VCaP (cell line): Measurements from ENCODE around the gene CIZ1.

Experiments used
- H3K27ac ChIP-seq: fragments of 450-650 bp; 2 replicates; pipeline ENCODE4 v1.5.1; 2017
- TF ChIP-seq, protein P1 (sequence below): fragments of 450-650 bp; conservative IDR thresholded peaks from 2 replicates; pipeline ENCODE4 v1.5.1; 2017; ENCODE audit warnings: mild to moderate bottlenecking, moderate library complexity

CIZ1 gene

GRCh38 chr9:128149951-128150593 lies 41.3 kb downstream of the CIZ1 start:
- no peak overlapping the region for H3K27ac ChIP-seq
- TF ChIP-seq, protein P1, sequence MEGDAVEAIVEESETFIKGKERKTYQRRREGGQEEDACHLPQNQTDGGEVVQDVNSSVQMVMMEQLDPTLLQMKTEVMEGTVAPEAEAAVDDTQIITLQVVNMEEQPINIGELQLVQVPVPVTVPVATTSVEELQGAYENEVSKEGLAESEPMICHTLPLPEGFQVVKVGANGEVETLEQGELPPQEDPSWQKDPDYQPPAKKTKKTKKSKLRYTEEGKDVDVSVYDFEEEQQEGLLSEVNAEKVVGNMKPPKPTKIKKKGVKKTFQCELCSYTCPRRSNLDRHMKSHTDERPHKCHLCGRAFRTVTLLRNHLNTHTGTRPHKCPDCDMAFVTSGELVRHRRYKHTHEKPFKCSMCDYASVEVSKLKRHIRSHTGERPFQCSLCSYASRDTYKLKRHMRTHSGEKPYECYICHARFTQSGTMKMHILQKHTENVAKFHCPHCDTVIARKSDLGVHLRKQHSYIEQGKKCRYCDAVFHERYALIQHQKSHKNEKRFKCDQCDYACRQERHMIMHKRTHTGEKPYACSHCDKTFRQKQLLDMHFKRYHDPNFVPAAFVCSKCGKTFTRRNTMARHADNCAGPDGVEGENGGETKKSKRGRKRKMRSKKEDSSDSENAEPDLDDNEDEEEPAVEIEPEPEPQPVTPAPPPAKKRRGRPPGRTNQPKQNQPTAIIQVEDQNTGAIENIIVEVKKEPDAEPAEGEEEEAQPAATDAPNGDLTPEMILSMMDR: no peak

DNA sequence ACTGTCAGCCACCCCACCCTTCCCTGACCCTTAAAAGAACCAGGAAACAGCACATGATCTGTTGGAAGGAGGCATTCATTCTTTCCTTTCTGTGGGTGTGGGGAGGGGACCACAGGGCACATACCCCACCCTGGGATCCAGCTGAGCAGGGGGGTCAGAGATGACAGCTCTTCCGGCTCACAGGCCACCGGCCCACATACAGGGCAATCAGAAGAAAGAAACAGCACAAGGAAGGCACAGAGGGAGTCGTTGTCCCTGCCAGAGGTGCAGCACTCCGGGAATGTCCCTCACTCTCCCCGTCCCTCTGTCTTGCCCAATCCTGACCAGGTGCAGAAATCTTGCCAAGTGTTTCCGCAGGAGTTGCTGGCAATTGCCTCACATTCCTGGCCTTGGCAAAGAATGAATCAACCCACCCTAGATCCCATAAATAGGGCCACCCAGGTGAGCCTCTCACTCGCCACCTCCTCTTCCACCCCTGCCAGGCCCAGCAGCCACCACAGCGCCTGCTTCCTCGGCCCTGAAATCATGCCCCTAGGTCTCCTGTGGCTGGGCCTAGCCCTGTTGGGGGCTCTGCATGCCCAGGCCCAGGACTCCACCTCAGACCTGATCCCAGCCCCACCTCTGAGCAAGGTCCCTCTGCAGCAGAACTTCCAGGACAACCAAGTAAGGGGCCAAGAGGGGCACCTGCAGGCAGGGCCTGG lies 42.2 kb downstream of the CIZ1 start, which contains the start of gene LCN2:
LCN2 (plus strand) TSS at position 453 of the 701 bp plus-strand sequence; CDS start at position 526, 73 bp downstream.
- TF ChIP-seq, protein P1: no peak
- no peak within 1 kb of the TSS for H3K27ac ChIP-seq

DNA sequence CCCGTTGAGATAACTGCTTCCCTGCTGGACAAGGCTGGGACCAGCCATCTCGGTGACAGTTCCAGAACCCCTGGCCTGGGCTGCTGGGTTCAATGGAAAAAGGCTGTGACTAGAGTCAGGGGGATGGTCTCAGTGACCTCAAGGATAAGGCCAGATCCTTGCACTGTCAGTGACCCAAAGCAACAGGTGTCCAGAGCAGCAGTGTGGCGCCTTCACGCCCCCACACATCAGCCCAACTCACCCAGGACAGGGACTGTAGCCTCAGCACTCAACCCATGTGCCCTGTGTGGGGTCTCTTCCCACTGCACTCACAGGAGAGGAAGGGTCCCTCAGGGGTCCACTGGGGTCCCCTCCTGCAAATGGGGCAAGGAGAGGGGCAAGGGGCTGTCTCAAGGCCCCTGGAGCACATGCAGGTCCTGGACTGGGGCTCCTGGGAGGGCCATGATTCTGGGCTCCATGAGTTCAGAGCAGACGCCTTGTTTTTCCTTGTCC lies 42.8 kb downstream of the CIZ1 start:
- no peak overlapping the region for H3K27ac ChIP-seq
- TF ChIP-seq, protein P1: no peak

DNA sequence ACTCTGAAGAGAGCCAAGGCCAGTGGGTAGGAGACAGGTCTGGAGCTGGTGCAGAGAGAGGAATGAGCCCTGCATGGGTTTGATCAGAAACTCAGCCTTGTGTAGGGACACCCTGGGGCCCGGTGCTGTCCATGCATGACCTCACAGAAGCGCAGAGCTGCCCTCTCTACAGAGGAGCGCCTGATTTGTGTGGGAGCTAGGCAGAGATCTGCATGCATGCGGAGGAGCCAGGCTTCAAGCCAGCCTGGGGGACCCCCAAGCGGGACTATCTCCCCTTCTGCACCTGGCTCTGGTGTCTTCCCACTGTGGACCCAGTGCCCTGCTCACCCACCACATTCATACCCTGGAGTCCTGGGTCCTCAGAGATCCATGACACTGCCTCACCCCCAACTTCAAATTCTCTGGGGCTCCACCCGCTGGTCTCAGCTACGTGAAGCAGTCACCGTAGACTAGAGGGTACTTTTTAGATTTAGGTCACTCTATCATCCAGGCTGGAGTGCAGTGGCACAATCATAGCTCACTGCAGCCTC lies 44.7 kb downstream of the CIZ1 start:
- TF ChIP-seq, protein P1: no peak
- H3K27ac ChIP-seq: no peak overlapping the region

DNA sequence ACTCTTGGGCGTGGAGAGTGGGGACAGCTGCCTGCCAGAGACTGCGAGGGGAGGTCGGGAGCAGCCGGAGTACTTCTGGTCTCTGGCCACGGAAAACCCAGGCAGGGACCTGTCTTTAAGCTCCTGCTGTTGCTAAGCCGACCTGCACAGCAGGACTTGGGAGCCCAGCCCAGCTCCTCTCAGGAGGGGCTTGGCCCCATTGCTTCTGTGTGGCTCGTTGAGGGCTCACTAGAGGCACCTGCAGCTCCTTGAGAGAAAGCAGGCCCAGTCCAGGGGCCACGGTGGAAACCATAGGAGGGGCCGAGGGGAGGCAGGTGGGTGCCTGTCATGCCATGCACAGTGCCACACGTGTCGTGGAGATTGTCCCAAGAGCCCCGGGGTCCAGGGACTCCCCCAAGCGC lies 45.4 kb downstream of the CIZ1 start:
- TF ChIP-seq, protein P1: no peak
- H3K27ac ChIP-seq: no peak overlapping the region

- no peak overlapping the region for H3K27ac ChIP-seq
- TF ChIP-seq, protein P1: no peak
These were observed 45.8 kb downstream of the CIZ1 start for GRCh38 chr9:128145536-128145935.
